Upper lobe of right lung (tissue), 1 donor: Measurements from ENCODE around the gene AMPD3. TPM values are rescaled to one million over a fixed set of nuclear protein-coding genes. Genes with fewer than 3 reads are reported as not detected.

ENCODE experiments used
- ATAC-seq: fragments of 200-7000 bp; cut with Tn5 transposase; one replicate; pipeline ENCODE4 v1.9.1; 2020; ENCODE audit warnings: mild to moderate bottlenecking, moderate library complexity
- DNase-seq: peaks from one replicate; pipeline ENCODE4 v3.0.0-alpha.2; 2020
- H3K27ac ChIP-seq: fragments of 200-600 bp; one replicate; pipeline ENCODE4 v1.8.0; 2022
- H3K27me3 ChIP-seq: fragments of 200-600 bp; one replicate; pipeline ENCODE4 v1.8.0; 2022; ENCODE audit warnings: mild to moderate bottlenecking
- H3K36me3 ChIP-seq: fragments of 200-600 bp; one replicate; pipeline ENCODE4 v1.8.0; 2022
- H3K4me1 ChIP-seq: fragments of 200-600 bp; one replicate; pipeline ENCODE4 v1.8.0; 2022
- H3K4me3 ChIP-seq: fragments of 200-600 bp; one replicate; pipeline ENCODE4 v1.8.0; 2022; ENCODE audit warnings: mild to moderate bottlenecking
- H3K9me3 ChIP-seq: fragments of 200-600 bp; one replicate; pipeline ENCODE4 v1.8.0; 2022
- CTCF ChIP-seq: fragments of 200-600 bp; IDR thresholded peaks from one replicate; pipeline ENCODE4 v1.8.0; 2022; ENCODE audit warnings: antibody characterized with exemption
- intact Hi-C: fragments of 100-400 bp; cut with DNase I; formaldehyde crosslinking; loops from one replicate; pipeline ENCODE4 v1.11.0; 2022
- total RNA-seq: library from RNA; stranded (reverse); fragmentation: NEBNext Ultra II Directional; extraction: Animal tissue kit (Norgen Biotek cat#: 25700); gene quantifications from one replicate; pipeline ENCODE4 v1.2.1, GENCODE V29; 2021
- donor health status: DM: no; HTN: yes; CAD: no; lungs with severe emphysema.

Gene AMPD3
- total RNA-seq, 1 donor from 2014 or later, result 11.6 TPM

GRCh38 chr11:10438458-10438857 lies 16.6 kb upstream of the AMPD3 start:
- no peaks in the 10 kb centered on the region for H3K4me1 ChIP-seq
- no peaks in the 10 kb centered on the region for H3K36me3 ChIP-seq
- no peak for TF ChIP-seq CTCF
- no peak overlapping the region for H3K4me3 ChIP-seq
- no peaks in the 10 kb centered on the region for H3K9me3 ChIP-seq
- intact Hi-C loops, result no loop called here
- H3K27ac ChIP-seq, result no peak overlapping the region
- DNase-seq (no peak), ATAC-seq (no peak)
- no peaks in the 10 kb centered on the region for H3K27me3 ChIP-seq

GRCh38 chr11:10439351-10439750 lies 15.7 kb upstream of the AMPD3 start:
- no peaks in the 10 kb centered on the region for H3K36me3 ChIP-seq
- H3K27ac ChIP-seq, result no peak overlapping the region
- intact Hi-C loops, result no loop called here
- no peak for DNase-seq
- no peak for ATAC-seq
- H3K4me3 ChIP-seq, result no peak overlapping the region
- H3K4me1 ChIP-seq, result no peaks in the 10 kb centered on the region
- H3K27me3 ChIP-seq, result no peaks in the 10 kb centered on the region
- no peaks in the 10 kb centered on the region for H3K9me3 ChIP-seq
- TF ChIP-seq CTCF, result no peak

GRCh38 chr11:10439924-10440323 lies 15.1 kb upstream of the AMPD3 start:
- H3K27me3 ChIP-seq, result no peaks in the 10 kb centered on the region

GRCh38 chr11:10440401-10440800 lies 14.7 kb upstream of the AMPD3 start:
- H3K9me3 ChIP-seq, result no peaks in the 10 kb centered on the region
- ATAC-seq (no peak), DNase-seq (no peak)
- H3K4me3 ChIP-seq, result no peak overlapping the region
- intact Hi-C loops, result no loop called here
- no peaks in the 10 kb centered on the region for H3K27me3 ChIP-seq
- no peak overlapping the region for H3K27ac ChIP-seq
- H3K36me3 ChIP-seq, result no peaks in the 10 kb centered on the region
- no peak for TF ChIP-seq CTCF
- no peaks in the 10 kb centered on the region for H3K4me1 ChIP-seq

More at GRCh38 chr11:10439924-10440323, 15.1 kb upstream of the AMPD3 start:
- no peaks in the 10 kb centered on the region for H3K36me3 ChIP-seq
- no peak overlapping the region for H3K27ac ChIP-seq
- H3K4me3 ChIP-seq, result no peak overlapping the region
- H3K4me1 ChIP-seq, result no peaks in the 10 kb centered on the region
- no peaks in the 10 kb centered on the region for H3K9me3 ChIP-seq
- DNase-seq (no peak), ATAC-seq (no peak)
- no peak for TF ChIP-seq CTCF
- intact Hi-C loops, result no loop called here

- Histone ChIP-seq H3K36me3 (no peaks in the 10 kb centered on the region), H3K9me3 (no peaks in the 10 kb centered on the region), H3K27ac (no peak overlapping the region), H3K4me1 (no peaks in the 10 kb centered on the region), H3K4me3 (no peak overlapping the region), H3K27me3 (no peaks in the 10 kb centered on the region)
- ATAC-seq (no peak), DNase-seq (no peak)
- intact Hi-C loops, result no loop called here
- no peak for TF ChIP-seq CTCF
These were observed 14.0 kb upstream of the AMPD3 start for GRCh38 chr11:10441091-10441490.
